ENCODE results near the gene PRKN.

- TF ChIP-seq POLR2A (IDR thresholded peaks at IDR 0.05) = no peak
- TF ChIP-seq CTCF (IDR thresholded peaks at IDR 0.05) = no peak
These were observed 1044.2 kb downstream of the PRKN start for GRCh38 chr6:161683400-161683799.
